ENCODE measurements around the gene NME3. TPM values are rescaled to one million over a fixed set of nuclear protein-coding genes. Genes with fewer than 3 reads are reported as not detected.

The NME3 gene
- total and polyA plus RNA-seq, 9 of the 15 experiments (the other 6 are each of a cell fraction or from before 2014, with no cell fraction given) = 0.68 to 76.3 (median 11.5) TPM

DNA sequence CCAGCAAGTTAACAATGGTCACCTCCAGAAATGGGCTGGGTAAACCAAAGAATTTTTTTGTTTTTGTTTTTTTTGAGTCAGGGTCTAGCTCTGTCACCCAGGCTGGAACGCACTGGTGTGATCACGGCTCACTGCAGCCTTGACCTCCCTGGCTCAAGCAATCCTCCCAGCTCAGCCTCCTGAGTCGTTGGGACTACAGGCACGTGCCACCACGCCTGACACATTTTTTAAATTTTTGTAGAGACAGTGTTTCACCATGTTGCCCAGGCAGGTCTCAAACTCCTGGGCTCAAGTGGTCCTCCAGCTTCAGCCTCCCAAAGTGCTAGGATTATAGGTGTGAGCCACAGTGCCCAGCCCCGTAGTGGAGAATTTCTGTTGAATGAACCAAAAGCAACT is 9.3 kb upstream of the NME3 start (continued):
- TF ChIP-seq, protein P1, sequence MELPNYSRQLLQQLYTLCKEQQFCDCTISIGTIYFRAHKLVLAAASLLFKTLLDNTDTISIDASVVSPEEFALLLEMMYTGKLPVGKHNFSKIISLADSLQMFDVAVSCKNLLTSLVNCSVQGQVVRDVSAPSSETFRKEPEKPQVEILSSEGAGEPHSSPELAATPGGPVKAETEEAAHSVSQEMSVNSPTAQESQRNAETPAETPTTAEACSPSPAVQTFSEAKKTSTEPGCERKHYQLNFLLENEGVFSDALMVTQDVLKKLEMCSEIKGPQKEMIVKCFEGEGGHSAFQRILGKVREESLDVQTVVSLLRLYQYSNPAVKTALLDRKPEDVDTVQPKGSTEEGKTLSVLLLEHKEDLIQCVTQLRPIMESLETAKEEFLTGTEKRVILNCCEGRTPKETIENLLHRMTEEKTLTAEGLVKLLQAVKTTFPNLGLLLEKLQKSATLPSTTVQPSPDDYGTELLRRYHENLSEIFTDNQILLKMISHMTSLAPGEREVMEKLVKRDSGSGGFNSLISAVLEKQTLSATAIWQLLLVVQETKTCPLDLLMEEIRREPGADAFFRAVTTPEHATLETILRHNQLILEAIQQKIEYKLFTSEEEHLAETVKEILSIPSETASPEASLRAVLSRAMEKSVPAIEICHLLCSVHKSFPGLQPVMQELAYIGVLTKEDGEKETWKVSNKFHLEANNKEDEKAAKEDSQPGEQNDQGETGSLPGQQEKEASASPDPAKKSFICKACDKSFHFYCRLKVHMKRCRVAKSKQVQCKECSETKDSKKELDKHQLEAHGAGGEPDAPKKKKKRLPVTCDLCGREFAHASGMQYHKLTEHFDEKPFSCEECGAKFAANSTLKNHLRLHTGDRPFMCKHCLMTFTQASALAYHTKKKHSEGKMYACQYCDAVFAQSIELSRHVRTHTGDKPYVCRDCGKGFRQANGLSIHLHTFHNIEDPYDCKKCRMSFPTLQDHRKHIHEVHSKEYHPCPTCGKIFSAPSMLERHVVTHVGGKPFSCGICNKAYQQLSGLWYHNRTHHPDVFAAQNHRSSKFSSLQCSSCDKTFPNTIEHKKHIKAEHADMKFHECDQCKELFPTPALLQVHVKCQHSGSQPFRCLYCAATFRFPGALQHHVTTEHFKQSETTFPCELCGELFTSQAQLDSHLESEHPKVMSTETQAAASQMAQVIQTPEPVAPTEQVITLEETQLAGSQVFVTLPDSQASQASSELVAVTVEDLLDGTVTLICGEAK (IDR thresholded peaks at IDR 0.05) = no peak
- TF ChIP-seq, protein P1 (CRISPR knock-in tag; IDR thresholded peaks at IDR 0.05) = no peak
- TF ChIP-seq ZNF695 (CRISPR knock-in tag; IDR thresholded peaks at IDR 0.05) = no peak
- TF ChIP-seq CBX8 (IDR thresholded peaks at IDR 0.05; ENCODE audit: borderline replicate concordance, extremely low read depth, low read depth, low read length, poor library complexity, severe bottlenecking) = no peak
- no peak for TF ChIP-seq HLTF (IDR thresholded peaks at IDR 0.05)
- TF ChIP-seq POLR2H (tag; IDR thresholded peaks at IDR 0.05; ENCODE audit: low read depth) = no peak
